G401 (cell line): Measurements from ENCODE around the gene TAOK3. TPM values are rescaled to one million over a fixed set of nuclear protein-coding genes. Genes with fewer than 3 reads are reported as not detected.

Experiments used
- DNase-seq: peaks from one replicate; pipeline ENCODE4 v3.0.0-alpha.2; 2015; ENCODE audit warnings: low spot score
- in situ Hi-C: cut with HindIII; loops from 2 replicates; pipeline ENCODE4 v1.10.0; 2016; ENCODE audit warnings: low sequenced_read_pairs, mixed read lengths
- total RNA-seq: library from RNA; depleted of rRNA; stranded (reverse); fragments of >200 nt; shearing (Covaris generic); gene quantifications from 2 replicates; pipeline ENCODE4 v1.2.3, GENCODE V29; 2014

Gene TAOK3
- total RNA-seq, 1 experiment from 2014 or later, result 17.6 TPM

DNA sequence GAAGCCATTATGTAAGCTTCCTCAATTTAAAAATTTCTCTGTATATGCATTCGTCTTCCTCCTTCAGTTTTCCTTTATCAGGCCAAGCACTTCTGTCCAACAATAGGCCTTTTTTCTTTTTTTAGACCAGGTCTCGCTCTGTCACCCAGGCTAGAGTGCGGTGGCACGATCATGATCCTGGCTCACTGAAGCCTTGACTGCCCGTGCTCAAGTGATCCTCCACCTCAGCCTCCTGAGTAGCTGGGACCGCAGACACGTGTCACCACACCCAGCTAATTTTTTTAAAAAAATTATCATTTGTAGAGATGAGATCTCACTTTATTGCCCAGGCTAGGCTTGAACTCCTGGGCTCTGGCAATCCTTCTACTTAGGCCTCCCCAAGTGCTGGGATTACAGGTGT, 25.8 kb downstream of the TAOK3 start:
- in situ Hi-C loops, result no loop called here
- no peak for DNase-seq

DNA sequence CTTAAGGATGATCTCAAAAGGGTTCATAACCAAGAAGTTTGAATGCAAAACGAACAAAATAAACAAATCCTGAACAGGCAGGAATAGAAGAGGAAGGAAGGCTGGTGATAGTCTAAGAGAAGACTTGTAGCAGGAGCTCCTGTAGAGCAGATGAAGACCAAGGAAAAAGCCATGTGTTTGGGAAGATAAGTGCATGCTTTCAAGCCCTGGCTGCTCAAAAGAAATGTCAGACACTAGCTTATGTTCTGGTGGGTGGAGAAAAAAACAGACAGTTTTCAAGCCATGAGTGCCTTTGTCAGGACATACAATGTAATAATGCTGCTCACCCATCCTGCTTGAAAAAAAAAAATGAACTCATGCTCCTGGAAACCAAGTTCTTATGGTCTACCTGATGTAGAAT, 27.4 kb downstream of the TAOK3 start:
- DNase-seq, result no peak
- in situ Hi-C loops, result no loop called here

DNA sequence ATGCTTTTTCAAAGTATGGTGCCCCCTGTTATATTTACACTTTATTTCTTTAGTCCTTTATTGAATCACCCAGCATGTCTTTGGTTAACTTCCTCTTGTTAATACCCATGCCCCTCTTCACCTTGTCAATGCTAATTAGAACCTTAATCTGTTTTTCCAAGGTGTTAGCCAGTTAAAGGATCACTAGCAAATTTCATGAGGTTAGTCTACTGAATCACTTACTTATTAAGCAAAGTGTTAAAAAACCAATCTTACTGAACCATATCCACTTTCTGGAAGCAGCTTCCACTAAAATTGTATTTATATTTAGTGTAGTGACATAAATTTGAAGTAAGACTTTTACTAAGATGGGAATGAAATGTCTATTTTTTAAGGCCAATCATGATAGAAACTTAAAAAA, 27.9 kb downstream of the TAOK3 start:
- in situ Hi-C loops, result no loop called here
- DNase-seq, result no peak

DNA sequence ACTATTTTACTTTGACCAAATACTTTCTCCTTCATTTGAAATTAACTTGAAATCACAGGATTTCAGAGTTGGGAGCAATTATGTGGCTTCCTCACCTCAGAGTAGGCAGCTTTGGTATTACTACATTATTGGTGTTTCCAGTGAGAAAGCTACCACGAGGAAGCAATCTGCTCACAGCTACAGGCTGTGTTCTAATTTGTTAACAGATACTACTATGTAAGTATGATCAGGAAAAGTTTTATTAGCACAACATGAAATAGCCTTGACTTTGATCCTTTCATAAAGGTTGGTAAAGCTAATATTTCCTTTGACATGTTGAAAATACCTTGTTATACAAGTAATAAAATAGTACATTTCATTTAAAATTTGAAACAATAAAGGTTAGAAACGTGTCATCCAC, 30.6 kb downstream of the TAOK3 start:
- in situ Hi-C loops, result no loop called here
- no peak for DNase-seq

DNA sequence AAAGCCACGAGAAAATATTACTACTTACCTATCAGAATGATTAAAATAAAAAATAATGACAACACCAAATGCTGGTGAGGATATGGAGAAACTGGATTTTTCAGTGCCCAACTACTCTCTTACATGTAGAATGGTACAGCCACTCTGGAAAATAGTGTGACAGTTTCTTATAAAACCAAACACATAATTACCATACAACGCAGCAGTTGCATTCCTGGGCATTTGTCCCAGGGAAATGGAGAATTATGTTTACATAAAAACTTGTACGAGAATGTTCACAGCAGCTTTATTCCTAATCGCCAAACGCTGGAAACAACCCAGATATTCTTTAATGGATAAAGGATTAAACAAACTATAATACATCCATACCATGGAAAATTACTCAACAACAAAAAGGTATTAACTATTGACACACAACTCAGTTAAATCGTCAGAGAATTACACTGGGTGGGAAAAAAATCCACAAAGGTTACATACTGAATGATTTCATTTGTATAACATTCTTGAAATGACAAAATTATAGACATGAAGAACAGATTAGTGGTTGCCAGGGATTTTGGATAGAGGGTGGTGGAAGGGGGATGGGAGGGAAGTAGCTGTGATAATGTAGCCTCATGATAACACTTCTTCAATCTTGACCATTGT, 35.4 kb downstream of the TAOK3 start:
- no peak for DNase-seq
- in situ Hi-C loops, result no loop called here

DNA sequence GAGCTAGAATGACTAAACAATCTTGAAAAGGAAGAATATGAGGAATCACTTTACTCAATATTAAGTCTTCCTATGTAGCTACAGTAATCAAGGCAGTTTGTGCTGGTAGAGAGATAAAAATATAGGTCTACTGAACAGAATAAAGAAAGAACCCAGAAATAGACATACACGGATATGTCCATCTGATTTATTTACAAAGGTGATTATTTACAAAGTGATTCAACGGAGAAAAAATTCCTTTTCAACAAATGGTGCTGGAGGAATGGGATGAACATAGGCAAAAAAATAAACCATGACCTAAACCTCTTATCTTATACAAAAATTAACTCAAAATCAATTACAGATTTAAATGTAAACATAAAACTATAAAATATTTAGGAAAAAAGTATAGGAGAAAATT, 36.6 kb downstream of the TAOK3 start:
- in situ Hi-C loops, result no loop called here

DNA sequence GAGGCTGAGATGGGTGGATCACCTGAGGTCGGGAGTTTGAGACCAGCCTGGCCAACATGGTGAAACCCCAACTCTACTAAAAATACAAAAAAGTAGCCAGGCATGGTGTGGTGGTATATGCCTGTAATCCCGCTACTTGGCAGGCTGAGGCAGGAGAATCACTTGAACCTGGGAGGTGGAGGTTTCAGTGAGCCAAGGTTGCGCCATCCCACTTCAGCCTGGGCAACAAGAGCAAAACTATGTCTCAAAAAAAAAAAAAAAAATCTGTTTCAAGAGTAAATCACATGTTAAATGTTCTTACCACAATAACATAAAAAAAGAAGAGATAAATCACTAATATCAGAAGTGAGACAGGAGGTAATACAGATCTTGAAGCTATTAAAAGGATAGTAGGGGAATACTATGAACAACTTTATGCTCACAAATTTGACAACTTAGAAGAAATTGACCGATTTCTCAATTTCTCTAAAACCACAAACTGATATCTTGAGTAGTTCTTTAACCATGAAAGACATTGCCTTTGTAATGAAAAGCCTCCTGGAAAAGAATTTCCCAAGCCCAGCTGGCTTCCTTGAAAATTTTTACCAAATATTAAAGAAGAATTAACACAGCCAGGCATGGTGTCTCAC, 37.7 kb downstream of the TAOK3 start:
- in situ Hi-C loops, result no loop called here
- DNase-seq, result no peak

More for the DNA sequence above, 36.6 kb downstream of the TAOK3 start:
- no peak for DNase-seq

DNA sequence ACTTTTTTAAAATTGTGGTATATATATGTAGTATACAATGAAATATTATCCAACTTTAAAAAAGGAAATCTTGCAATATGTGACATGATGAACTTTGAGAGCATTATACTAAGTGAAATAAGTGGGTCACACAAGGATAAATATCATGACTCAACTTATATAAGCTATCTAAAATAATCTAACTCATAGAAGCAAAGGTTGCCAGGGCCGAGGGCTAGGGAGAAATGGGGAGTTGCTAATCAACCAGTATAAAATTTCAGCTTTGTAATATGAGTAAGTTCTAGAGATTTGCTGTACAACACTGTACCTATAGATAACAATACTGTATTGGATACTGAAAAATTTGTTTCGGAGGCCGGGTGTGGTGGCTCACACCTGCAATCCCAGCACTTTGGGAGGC, 38.5 kb downstream of the TAOK3 start:
- in situ Hi-C loops, result no loop called here
- DNase-seq, result no peak

DNA sequence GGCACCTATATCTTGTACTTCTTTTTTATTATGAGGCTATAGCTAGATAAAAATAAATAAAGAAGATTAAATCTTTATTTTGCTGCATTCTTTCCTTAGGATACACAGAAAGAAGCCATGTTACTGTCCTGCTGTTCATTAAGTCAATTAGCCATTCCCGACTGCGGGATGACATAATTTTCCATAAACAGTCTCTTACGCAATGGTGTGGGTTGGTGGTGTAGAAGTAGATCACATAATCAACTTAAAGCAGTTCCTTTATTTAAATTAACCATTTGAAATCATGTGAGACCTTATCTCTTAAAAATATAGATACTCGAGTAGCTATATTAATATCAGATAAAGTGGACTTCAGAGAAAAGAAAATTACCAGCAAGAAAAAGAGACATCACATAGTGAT, 40.2 kb downstream of the TAOK3 start:
- in situ Hi-C loops, result no loop called here
- no peak for DNase-seq

DNA sequence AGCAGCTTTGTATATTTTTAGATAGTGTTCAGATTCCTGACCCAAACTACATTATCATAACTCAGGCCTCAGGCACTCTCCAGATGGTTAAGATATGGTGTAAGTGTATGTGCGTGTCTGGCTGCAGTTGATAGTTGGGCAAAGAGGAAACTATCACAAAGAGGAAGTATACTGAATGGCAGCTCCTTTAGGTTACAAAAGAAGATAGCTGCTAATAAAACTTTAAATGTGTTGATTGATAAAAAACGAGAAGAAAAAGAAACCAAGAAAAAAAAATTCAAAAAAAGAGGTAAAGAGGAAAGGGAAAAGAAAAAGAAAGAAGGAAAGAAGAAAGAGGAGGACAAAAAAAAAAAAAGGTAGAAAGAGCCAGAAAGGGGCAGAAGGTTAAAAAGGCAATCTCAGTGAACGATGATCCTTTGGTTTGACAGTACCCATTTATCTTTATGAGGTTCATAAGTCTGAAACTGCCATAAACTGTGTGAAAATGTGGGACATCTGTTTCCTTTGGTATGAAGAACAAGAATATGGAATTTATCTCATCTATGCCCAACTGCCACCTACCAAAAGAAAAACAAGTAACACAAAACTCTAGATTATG, 42.2 kb downstream of the TAOK3 start:
- DNase-seq, result no peak
- in situ Hi-C loops, result no loop called here

DNA sequence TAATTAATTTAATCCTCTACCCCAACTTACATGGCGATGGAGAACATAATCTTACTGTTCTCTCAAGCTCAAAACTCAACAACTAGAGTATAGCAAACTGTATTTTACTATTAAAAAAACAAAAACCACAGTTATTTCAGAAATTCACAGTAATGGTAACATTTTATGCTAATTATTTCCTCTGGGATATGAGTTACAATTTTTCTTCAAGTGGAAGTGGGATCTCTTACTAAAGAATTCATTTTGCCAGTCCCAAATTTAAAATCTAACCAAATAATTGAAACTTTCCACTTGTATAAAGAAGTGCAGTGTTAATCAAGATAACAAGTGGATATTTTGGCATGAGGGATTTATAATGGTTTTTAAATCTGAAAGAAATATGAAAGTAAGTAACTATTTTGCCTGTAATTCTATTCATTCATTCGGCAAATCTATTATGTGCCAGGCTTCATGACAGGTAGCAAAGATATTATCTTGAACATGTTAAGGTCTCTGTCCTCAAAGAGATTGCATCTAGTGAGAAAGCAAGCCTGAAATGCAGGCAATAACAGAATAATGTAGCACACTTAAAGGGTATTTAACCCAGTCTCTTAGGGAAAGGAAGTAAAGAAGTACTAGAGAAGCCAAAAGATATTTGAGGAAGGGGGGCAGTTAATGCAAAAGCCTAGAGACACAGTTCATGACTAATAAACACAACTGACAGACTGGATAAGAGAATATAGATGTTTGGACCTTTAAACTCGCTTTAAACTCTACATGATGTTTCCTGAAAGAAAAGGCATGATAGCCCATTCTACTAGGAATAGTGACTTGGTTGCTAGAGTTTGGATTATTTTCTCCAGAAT, 44.0 kb downstream of the TAOK3 start:
- in situ Hi-C loops, result no loop called here
- DNase-seq, result no peak

DNA sequence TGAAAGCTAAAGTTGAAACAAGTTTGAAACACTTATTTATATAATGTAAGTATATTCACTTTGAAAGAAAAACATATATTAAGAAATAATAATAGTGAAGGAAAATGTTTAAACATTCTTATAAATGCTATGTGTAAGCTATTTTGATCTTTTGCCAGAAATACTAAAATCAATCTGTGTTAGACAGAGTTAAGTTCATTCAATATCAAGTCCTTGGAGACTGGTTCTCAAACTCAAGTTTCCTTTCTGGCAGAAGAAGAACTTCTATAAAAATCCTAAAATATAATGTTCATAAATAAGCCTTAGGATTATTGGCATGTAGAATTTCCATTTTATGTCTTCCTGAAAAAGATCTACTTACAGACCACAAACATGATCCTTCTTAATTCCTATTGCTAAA, 45.3 kb downstream of the TAOK3 start:
- in situ Hi-C loops, result no loop called here
- DNase-seq, result no peak

DNA sequence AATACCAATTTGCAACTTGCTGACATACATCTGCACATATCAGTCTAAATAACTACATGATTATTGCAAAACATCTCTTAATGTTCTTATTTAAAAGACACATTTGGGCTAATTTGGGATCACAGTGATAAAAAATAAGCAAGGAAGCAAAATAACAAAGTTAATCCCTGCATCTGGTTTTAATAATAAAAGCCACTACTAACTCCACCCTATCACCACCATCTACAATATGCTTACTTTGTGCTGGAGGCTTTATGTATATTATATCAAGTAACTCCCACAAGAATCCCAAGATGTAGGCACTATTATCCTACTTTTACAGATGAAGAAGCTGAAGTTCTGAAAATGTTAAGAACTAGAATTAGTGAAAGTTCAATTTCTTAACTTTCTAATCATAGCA, 45.7 kb downstream of the TAOK3 start:
- DNase-seq, result no peak
- in situ Hi-C loops, result no loop called here

DNA sequence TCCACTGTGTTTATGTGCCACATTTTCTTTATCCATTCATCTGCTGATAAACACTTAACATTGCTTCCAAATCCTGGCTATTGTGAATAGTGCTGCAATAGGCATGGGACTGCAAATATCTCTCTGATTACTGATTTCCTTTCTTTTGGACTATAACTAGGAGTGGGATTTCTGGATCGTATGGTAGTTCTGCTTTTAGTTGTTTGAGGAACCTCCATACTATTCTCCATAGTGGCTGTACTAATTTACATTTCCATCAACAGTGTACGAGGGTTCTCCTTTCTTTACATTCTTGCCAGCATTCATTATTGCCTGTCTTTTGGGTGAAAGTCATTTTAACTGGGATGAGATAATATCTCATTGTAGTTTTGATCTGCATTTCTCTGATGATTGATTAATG, 47.6 kb downstream of the TAOK3 start:
- in situ Hi-C loops, result no loop called here
- no peak for DNase-seq

DNA sequence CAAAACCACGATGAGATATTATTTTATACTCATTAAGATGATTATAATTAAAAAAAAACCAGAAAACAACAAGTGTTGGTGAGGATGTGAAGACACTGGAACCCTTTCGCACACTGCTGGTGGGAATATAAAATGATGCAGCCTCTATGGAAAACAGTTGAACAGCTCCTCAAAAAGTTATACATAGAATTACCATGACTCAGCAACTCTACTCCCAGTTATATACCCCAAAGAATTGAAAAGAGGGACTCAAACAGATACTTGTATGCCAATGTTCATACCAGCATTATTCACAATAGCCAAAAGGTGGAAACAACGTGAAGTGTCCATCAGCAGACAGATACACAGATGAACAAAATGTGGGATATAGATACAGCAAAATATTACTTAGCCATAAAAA, 53.1 kb downstream of the TAOK3 start:
- DNase-seq, result no peak
- in situ Hi-C loops, result no loop called here

DNA sequence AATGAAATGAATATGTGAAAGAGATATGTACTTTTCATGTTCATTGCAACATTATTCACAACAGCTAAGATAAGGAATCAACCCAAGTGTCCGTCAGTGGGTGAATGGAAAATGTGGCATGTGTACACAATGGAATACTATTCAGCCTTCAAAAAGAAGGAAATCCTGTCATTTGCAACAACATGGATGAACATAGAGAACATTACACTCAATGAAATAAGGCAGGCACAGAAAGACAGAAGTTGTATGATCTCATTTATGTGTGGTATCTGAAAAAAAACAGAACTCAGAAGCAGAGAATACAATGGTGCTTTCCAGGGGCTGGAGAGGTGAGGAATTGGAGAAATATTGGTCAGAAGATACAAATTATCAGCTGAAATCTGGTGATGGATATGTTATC, 54.0 kb downstream of the TAOK3 start:
- in situ Hi-C loops, result no loop called here
- DNase-seq, result no peak

DNA sequence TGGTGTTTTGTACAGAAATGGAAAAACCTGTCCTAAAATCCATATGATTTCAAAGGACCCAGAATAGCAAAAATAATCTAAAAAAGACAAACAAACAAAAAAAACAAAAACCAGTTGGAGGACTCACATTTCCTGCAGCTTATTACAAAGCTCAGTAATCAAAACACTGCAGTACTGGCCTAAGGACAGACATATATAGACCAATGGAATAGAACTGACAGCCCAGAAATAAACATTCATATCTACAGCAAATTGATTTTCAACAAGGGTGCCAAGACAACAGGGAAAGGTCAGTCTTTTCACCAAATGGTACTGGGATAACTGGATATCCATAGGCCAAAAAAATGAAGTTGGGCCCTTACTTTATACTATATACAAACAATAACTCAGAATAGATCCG, 55.0 kb downstream of the TAOK3 start:
- in situ Hi-C loops, result no loop called here
- DNase-seq, result no peak

DNA sequence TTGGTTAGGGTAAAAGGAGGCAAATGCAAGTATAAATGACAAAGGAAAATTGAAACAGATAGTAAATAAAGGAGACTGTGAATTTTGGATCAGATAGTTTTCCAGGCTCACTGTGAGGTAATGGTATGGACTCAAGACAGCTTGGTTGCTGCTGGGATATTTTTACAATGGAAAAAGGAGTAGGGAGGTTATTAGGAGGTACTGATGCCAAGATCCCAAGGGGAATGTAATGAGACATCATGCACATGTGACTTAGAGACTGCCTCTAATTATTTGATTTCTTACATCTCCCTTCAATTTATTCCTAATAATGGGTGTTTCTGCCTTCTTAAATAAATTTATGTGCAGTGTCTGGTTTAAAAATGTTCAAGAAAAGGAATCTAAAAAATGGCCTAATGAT, 56.9 kb downstream of the TAOK3 start:
- in situ Hi-C loops, result no loop called here

DNA sequence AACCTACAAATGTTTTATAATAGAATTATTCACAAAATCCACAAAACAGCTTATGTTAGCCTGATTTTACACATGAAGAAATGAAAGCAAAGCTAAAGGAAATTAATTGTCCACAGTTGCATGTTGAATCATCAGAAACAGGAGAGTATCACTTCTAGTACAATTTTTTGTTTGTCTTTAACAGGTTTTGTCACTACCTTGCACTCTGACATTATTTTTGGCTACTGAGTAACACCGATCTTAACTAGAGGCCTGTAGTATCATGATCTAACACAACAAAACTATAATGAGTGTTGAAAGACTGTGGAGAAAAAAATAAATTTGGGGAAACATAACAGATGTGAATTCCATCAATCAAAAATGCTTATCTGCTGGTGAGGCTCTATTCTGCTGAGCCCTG, 60.1 kb downstream of the TAOK3 start:
- in situ Hi-C loops, result no loop called here
- DNase-seq, result no peak

More for the DNA sequence above, 56.9 kb downstream of the TAOK3 start:
- DNase-seq, result no peak

DNA sequence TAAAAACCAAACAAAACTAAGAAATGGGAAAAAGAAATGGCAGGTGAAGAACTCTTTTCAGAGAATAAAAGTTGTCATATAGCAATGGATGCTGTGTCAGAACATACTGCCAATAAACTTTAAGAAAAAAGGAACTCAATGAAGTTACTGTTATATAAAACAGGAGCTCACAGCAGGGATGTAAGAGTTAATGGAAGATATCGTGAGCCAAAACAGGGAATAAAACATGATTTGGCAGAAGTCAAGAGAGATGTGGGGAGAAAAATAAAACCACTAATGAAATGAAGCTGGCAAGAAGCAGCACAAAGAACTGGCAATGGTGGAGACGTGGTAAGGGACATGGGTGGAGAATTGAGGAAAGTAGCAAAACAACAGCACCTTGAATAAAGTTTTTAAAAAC, 61.0 kb downstream of the TAOK3 start:
- DNase-seq, result no peak
- in situ Hi-C loops, result no loop called here
